Measurements from ENCODE around the gene CHD5. TPM values are rescaled to one million over a fixed set of nuclear protein-coding genes. Genes with fewer than 3 reads are reported as not detected.

The CHD5 gene
- polyA plus RNA-seq, 3 donors = 0.22 to 0.54 (median 0.37) TPM

DNA sequence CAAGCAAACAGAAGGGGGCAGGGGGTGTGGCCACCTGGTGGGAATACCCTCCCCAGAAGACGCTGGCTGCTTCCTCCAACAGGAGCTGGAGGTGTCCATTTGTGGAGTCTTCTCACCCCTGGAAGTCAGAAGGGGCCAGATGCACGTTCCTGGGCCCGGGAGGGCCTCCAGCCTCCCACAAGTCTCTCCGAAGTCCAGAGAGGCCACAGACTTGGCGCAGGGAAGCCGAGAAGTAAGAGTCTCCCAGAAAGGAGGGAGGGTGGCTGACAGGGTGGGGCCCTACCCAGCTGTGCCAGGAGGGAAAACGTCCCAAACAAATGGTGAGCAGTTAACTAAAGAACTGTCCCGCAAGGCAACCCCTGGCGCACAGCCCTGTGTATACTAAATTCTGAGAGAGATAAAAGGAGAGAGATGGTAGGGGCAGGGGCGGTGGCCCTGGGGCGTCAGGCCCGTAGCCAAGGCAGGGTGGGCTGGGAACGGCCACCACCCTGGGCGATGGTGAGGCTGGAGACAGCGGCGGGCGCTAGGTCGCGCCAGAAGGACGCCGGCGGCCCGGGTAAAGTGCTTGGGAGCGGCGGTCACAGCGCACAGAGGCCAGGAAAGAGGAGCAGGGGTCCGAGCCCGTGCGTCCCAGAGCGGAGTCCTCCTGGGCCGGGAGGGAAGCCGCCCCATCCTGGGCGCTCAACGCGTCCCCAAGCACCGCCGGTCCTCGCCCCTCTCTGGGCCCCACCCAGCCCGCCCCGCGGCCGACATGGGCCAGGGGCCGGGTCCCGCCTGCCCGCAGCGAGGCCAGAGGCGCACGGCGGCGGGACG lies 1.2 kb downstream of the CHD5 start:
- DNase-seq (ENCODE audit: extremely low read depth in 1 of 11, low read depth in 9 of 11, low spot score in 4 of 11) = no peak

DNA sequence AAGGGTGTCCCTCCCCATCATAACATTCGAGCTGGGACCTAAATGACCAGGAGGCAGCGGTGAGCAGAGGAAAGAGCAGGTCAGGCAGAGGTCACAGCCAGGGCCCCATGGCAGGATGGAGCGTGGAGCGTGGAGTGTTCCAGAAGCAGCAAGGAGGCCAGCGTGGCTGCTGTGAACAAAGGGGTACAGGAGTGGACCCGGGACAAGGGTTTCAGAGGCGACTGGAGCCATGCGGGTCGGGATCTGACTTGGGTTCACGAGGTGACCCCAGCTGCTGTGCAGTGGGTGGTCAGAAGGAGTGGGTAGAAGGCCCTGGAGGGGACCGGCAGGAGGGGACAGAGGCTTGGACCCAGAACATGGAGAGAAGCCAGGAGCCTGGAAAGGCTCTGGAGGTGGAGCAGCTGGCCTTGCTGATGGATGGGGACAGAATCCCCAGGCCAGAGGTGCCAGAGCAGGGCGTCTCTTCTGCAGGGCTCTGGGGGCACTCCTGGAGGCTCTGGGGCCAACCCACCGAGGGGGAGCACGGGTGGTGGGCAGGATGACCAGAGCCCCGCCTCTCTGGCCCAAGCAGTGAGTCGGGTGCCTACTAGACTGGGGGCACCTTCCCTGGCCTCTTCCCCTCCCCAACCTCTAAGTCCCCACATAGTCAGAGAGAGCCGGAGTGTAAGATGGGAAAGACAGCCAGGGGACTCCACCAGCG lies 2.3 kb downstream of the CHD5 start:
- DNase-seq (ENCODE audit: extremely low read depth in 1 of 11, low read depth in 9 of 11, low spot score in 4 of 11) = no peak

DNA sequence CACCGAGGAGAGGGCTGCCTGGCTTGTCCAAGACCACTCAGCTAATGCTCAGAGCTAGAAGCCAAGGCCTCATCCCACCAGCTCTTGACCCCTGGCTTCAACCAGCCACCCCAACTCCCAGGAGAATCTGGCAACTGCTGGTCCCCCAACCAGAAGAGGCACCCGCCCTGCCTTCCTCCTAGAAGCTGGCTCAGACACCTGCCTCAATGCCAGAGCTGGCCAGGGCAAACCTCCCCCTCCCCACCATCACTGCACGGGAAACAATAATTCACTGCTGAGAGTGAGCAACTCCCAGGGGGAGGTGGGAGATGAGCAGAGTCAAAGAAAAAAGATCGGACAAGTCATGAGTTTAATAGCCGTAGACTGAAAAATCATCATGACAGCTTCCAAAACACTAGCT lies 3.3 kb downstream of the CHD5 start:
- DNase-seq (ENCODE audit: extremely low read depth in 1 of 11, low read depth in 9 of 11, low spot score in 4 of 11) = no peak

DNA sequence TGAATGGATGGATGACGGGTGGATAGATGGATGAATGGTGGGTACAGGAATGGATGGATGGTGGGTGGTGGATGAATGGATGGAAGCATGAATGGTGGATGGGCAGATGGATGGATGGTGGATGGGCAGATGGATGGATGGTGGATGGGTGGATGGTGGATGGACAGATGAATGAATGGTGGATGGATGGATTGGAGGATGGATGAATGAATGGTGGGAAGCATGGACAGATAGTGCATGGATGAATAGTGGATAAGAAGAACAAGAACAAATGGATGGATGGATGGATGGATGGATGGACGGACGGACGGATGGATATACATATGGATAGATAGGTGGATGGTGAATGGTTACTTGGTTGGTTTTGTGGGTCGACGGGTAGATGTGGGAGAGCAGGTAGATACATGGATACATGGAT lies 4.7 kb downstream of the CHD5 start:
- DNase-seq (ENCODE audit: extremely low read depth in 1 of 11, low read depth in 9 of 11, low spot score in 4 of 11) = no peak

DNA sequence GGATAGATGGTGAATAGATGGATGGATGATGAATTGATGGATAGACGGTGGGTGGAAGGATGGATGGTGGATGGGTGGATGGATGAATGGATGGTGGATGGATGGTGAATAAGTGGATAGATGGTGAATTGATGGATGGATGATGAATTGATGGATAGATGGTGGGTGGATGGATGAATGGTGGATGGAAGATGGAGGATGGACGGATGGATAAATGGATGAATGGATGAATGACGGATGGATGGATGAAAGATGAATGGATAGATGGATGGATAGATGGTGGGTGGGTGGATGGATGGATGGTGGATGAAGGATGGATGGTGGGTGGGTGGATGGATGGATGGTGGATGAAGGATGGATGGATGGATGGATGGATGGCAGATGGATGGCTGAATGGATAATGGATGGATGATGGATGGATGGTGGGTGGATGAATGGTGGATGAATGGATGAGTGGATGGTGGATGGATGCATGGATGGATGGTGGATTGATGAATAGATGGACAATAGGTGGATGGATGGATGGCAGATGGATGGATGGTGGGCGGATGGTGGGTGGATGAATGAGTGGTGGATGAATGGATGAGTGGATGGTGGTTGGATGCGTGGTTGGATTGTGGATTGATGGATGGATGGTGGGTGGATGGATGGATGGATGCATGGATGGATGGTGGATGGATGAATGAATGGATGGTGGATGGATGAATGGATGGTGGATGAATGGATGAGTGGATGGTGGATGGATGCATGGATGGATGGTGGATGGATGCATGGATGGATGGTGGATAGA lies 5.3 kb downstream of the CHD5 start:
- no peak for DNase-seq (ENCODE audit: extremely low read depth in 1 of 11, low read depth in 9 of 11, low spot score in 4 of 11)

DNA sequence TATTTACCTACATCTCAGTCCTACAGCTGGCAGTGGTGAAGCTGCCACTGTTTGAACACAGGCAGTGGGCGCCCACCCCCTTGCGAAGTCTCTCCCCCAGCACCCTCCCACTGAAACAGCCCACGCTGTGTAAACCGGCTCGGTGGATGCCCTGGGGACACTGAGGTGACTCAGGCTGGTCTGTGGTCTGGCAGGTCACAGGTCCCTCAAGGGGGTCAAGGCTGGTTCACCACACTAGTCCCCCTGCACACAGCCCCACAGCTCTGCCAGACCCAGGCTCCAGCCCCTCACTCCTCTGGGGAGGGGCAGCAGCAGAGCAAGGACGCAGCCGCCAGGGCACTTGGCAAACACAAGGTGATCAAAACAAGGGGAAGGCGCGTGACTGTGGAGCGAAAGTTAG lies 7.6 kb downstream of the CHD5 start:
- DNase-seq (ENCODE audit: extremely low read depth in 1 of 11, low read depth in 9 of 11, low spot score in 4 of 11) = no peak

DNA sequence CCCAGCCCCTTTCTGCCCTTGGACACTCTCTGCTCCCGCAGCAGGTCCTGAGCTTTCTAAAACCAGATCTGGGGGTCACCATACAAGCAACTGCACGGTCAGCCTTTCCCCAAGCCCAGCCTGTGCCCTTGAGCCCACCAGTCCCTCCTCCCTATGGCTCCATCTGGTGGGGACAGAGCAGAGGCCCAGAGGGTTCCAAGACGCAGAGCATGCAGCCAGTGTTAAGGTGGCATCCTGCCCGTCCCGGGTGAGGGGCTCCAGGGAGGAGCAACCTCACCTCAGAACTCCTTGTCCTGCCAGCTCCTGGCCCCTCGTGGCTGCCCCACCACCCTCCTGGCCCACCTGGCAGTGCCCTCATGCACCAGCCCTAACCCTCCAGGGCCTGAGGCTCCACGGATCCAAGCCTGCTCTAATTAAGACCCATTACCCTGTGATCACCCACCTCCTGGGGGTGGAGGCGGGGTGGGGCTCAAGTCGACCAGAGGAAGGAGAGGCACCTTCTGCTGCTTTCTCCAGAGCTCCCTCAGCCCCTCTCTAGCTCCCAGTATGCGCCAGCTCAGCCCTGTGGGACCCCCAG lies 8.5 kb downstream of the CHD5 start:
- no peak for DNase-seq (ENCODE audit: extremely low read depth in 1 of 11, low read depth in 9 of 11, low spot score in 4 of 11)

DNA sequence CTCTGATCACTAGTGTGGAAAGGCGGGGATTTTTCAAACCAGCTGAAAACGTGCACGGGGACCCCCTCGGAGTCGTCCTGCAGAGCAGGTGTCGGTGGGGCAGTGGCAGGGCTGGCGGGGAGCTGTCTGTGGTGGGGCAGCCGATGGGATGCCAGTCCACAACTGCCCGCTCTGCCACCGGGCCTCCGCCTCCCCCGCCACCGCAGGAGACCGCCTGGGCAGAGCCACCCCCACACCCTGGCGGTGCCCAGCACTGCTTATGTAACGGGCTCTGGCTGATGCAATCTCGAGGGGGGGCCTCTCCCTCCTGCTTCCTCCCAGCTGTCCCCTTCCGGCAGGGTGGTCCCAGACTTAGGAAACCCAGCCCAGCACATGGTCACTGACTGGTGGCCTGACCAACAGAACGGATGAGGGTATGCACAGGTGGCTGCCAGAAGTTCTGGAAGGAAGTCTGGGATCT lies 9.3 kb downstream of the CHD5 start:
- no peak for DNase-seq (ENCODE audit: extremely low read depth in 1 of 11, low read depth in 9 of 11, low spot score in 4 of 11)

DNA sequence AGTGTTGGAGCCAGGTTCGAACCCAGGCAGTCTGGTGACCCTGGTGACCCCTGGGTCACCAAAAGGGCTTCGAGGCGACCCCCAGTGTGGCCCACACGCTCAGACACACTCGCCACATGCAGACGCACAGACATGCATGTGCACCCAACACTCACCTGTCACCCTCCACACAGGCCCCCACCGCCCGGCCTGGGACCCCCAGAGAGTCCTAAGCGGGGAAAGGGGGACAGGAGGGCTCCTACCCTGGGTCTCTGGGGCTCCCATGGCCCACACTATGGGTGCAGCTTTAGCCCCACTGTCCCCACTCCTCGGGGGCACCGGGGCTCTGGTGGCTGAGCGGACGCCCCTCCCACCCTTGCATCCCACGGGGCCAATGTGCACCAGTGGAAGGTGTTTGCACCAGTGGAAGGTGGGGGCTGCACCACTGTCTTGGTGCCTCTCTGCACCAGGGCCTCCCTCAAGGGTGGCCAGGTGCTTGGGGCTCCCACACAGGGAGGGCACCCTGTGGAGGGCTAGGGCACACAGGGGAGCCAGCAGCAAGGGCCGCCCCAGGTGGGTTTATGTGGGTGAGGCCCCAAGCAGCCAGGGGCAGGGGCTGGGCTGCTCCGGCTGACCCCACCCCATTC lies 9.9 kb downstream of the CHD5 start:
- DNase-seq (ENCODE audit: extremely low read depth in 1 of 11, low read depth in 9 of 11, low spot score in 4 of 11) = no peak

DNA sequence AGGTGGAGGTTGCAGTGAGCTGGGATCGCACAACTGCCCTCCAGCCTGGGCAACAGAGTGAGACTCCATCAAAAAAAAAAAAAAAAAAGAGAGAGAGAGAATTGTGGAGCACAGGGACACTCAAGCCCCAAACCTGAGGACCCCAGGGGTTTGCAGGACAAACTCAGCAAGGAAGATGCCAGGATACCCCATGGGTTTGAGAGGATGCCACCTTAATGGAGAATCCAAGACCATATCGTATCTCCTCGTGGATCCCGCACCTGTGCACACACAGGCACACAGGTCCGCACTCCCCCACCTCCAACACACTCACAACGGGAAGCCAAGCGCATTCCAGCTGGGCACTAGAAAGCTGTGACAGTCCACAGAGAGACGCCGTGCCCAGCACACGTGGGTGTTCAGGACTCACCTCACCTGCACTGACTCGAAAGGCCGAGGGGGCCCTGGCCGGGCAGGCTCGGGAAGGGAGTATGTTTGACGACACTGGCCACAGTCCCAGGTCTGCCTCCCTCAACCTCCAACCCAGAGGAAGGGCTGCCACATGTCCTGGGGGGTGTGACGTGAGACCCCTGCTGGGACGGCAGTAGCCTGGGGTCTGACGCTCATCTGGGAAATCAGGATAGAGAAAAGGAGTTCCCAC lies 11.1 kb downstream of the CHD5 start:
- no peak for DNase-seq (ENCODE audit: extremely low read depth in 1 of 11, low read depth in 9 of 11, low spot score in 4 of 11)

DNA sequence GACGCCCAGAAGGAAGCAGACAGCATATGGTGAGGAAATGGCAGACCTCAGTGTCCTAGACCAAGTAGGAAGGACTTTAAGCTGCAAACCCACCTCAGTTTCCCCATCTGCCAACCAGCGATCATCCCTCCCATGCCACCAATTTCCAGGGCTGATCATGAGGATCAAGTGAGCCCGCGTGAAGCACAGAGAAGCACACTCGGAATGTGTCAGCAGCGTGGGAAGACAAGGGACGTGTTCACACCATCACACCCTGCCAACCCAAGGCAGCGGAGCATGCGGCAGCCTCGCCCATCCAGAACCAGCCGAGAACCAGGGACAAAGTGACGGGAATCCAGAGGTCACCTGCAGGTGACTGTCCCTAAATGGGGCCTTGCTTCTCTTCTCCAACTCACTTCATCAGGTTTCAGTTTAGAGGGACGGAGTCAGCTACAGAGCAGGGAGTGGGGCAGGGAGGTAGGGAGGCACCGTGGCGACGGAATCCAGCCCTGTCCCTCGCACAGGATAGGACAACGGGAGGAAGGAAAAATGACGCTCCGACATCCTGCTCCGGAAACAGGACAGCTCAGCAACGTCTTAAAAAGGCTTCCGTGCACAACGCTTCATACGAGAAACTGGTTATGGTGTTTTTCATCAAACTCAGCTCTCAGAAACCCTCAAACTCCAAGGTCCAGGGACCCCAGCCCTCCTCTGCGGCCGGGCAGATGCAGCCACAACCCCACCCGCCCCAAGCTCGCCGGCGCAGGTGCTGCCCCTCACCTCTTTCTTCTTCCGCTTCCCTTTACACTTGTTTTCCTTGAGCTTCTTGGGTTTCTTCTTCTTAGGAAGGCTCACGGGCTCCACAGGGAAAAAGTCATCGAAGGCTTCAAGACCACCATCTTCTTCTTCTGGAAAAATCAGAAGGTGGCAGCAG lies 12.5 kb downstream of the CHD5 start:
- DNase-seq (ENCODE audit: extremely low read depth in 1 of 11, low read depth in 9 of 11, low spot score in 4 of 11) = no peak

DNA sequence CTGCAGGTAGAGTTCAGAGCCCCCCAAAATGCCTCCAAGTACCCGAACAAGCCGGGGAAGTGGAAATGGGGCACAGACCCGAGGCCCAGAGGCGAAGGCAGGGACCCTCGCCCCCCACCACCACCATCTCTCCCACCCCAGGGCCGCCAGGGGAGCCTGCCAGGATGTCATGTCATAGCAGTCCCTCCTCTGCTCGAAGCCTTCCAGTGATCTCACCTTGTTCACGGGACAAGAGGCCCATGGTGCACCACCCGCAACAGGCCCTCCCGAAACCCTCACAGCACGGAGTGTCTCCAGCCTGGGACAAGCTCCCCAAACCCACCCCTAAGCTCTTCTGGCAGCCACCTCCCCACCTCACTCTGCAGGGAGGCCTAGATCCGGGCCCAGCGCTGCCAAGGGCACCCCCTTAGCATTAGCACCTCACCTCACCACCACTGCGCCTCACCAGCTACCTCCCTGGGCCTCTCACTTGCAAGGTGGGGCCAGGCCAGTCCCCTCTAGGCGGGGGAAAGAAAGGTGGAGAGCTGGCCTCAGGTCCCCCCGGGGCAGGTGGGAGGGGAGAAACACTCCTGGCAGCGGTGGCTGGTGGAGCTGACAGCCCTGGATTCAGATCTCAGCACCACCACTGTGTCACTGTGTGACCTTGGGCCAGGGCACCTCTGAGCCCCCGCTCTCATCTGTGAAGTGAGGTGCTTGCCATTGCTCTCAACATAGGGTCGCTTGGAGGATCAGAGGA lies 13.3 kb downstream of the CHD5 start:
- DNase-seq (ENCODE audit: extremely low read depth in 1 of 11, low read depth in 9 of 11, low spot score in 4 of 11) = no peak

DNA sequence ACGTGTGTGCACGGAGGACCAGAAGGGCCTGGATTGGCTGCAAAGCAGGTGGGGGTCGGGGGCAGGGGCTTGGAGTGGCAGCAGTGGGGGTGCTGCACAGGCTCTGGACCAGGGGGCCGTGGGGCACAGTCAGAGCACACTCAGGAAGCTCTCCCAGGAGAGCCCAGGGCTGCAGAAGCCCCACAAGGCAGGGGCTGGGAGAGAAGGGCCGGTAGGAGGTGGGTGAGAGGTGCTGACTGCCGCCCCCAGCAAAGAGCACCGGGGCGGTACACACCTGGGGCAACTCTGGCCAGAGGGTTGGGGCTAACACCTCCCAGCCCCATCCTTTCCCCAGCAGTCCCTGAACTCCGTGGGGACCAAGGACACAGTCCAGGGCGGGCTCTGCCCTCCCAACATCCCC lies 13.9 kb downstream of the CHD5 start:
- no peak for DNase-seq (ENCODE audit: extremely low read depth in 1 of 11, low read depth in 9 of 11, low spot score in 4 of 11)

DNA sequence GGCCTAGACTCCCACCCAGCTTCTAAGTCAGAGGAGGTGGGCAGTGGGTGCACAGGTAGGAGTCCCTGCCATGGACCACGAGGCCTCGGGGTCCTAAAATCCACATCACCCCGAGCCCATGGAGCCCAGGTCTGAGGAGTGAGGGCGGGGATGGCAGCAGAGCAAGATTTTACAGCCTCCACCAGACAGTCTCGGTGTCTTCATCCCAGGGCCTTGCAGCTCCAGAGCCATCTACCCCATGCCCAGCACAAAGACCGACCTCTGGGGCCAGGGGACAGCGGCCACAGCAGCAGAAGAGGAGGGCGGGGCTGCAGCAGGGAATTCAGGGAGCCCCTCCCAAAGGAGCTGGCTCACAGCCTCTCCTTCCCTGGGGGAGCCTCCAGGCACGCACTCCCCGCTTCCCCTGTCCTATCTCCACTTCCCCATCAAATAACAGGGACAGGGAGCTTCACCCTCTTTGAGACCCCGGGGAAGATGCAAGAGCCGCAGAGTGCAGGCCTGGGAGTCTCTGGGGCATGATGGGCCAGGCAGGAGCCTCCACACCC lies 14.6 kb downstream of the CHD5 start:
- no peak for DNase-seq (ENCODE audit: extremely low read depth in 1 of 11, low read depth in 9 of 11, low spot score in 4 of 11)

DNA sequence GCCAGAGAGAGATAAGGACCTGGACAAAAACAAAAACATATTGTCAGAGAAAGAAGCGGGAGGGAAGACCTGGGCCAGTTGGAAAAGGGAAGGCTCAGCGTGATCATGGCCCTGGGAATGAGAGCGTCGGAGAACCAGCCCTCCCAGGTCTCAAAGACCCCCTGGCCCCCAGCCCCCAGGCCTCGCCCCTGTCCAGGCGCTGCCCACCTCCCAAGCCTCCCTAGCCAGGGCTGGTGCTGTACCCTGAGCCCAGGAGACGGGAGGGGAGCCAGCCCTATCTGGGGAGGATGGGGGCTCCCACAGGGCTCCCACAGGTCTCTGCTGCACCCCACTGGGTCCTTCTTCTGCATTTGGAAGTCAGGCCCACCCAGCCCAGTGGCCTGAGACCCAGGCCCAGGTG lies 15.1 kb downstream of the CHD5 start:
- no peak for DNase-seq (ENCODE audit: extremely low read depth in 1 of 11, low read depth in 9 of 11, low spot score in 4 of 11)

DNA sequence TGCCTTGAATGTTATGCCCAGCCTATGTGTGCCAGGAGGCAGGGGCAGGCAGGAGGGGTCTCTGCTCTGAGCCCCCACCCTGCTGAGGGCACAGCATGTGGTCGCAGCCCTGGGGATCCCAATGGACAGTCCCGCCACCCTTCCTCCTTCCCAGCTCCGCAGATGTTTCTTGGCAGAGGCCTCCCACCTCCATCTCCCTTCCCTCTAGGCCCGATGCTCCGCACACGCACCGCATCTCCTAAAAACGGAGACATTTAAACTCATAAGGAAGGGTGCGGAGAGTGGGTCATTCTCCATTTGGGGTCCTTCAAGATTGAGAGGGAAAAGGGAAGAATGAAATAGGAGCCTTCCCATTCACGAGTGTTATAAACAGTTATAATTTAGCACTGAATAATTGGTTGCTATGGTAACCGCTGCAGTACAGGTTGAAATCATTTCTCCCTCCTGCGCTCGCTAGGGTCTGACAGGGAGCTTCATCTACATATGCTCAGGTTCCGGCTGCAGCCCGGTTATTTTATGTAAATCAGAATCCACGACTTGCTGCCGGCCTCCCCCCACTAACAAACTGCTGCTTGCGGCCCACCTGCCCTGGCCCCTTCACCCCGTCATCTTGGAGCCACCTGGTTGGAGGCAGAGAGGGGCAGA lies 16.0 kb downstream of the CHD5 start:
- DNase-seq (ENCODE audit: extremely low read depth in 1 of 11, low read depth in 9 of 11, low spot score in 4 of 11) = no peak
